ENCODE measurements around the gene SLC25A13. TPM values are rescaled to one million over a fixed set of nuclear protein-coding genes. Genes with fewer than 3 reads are reported as not detected.
"Not testable (repeated sequence)": the region's sequence is repeated elsewhere in the genome, so short reads cannot be mapped to it uniquely, and the experiment has no call there.

SLC25A13 gene
- polyA plus RNA-seq, 1 of the 3 experiments (the other 2 are of a cell fraction): 16.0 TPM

DNA sequence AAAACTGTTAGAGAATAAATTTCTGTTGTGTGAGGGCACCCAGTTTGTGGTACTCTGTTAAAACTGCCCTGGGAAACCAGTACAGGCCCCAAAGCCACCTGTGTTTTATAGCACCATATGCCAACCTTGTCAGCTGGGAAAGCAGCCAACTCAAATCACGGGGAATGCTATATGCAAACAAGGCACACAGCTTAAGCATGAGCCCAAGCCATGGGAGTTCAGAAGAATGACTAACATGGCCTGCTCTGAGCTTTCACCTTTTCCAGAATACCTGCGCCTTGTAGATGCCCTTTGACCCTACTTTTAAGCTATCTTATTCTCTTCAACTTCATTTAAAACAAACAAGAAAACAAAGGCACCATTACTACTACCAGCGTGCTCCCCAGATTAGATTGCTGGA is 5.5 kb upstream of the SLC25A13 start:
- ChIA-PET POLR2A (no interaction called here), CTCF (interaction anchor here (0.7 to 1.3 kb wide), 4 partner anchors 14 to 683 kb away, joined by 3 read pairs; no protein-coding TSS in a partner anchor)
- WGBS (ENCODE audit: low lambda C conversion rate): 46% methylated on average over 3 of the region's 3 CpGs

DNA sequence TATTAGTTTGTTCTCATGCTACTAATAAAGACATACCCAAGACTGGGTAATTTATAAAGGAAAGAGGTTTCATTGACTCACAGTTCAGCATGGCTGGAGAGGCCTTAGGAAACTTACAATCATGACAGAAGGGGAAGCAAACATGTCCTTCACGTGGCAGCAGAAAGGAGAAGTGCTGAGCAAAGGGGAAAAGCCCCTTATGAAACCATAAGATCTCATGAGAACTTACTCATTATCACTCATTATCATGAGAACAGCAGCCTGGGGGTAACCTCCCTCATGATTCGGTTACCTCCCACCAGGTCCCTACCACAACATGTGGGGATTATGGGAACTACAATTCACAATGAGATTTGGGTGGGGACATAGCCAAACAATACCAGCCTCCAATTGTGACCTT is 4.9 kb upstream of the SLC25A13 start:
- POLR2A ChIA-PET; H3K79me2 ChIP-seq (ENCODE audit: insufficient read depth); H3K27ac ChIP-seq (ENCODE audit: low read depth in 2 of 2, low read length in 1 of 2); H3K4me1 ChIP-seq (ENCODE audit: control insufficient read depth in 1 of 2, insufficient read depth in 2 of 2, low read depth in 1 of 2, low read length in 1 of 2); H3K4me3 ChIP-seq (ENCODE audit: low read depth in 2 of 2, low read length in 1 of 2); H3K4me2 ChIP-seq; H2AFZ ChIP-seq (ENCODE audit: low read depth); H3F3A ChIP-seq (replicated peaks; ENCODE audit: insufficient read depth); H3K27me3 ChIP-seq (ENCODE audit: insufficient read depth); DNase-seq; H3K36me3 ChIP-seq (replicated peaks in 1 of 2; ENCODE audit: control insufficient read depth in 1 of 2, insufficient read depth in 2 of 2, low read length in 1 of 2); H3K9ac ChIP-seq; H3K9me3 ChIP-seq; H3K9me2 ChIP-seq; H4K20me1 ChIP-seq (ENCODE audit: insufficient read depth): not testable (repeated sequence)
- CTCF ChIA-PET: interaction anchor here (0.6 to 1.1 kb wide), 2 partner anchors 14 to 333 kb away, joined by 3 read pairs; no protein-coding TSS in a partner anchor
- WGBS (ENCODE audit: low lambda C conversion rate): 54% methylated on average over 2 of the region's 2 CpGs

More for the DNA sequence above, 5.5 kb upstream of the SLC25A13 start:
- Histone ChIP-seq H3K4me2 (no peak overlapping the region), H3K9me3 (no peaks in the 10 kb centered on the region), H4K20me1 (ENCODE audit: insufficient read depth) (no peaks in the 10 kb centered on the region), H3K4me3 (ENCODE audit: low read depth in 2 of 2, low read length in 1 of 2) (no peak overlapping the region), H3F3A (replicated peaks; ENCODE audit: insufficient read depth) (no peaks in the 10 kb centered on the region), H2AFZ (ENCODE audit: low read depth) (no peak overlapping the region), H3K27ac (ENCODE audit: low read depth in 2 of 2, low read length in 1 of 2) (no peak overlapping the region), H3K27me3 (ENCODE audit: insufficient read depth) (no peaks in the 10 kb centered on the region), H3K9me2 (no peaks in the 10 kb centered on the region), H3K9ac (no peak overlapping the region), H3K4me1 (ENCODE audit: control insufficient read depth in 1 of 2, insufficient read depth in 2 of 2, low read depth in 1 of 2, low read length in 1 of 2) (peaks cover 0 to 3% of the 10 kb centered on the region in 2 experiments; a peak in 1 of 4 replicates), H3K36me3 (replicated peaks in 1 of 2; ENCODE audit: control insufficient read depth in 1 of 2, insufficient read depth in 2 of 2, low read length in 1 of 2) (no peaks in the 10 kb centered on the region), H3K79me2 (ENCODE audit: insufficient read depth) (no peaks in the 10 kb centered on the region)
- TF ChIP-seq FOXM1 (IDR thresholded peaks at IDR 0.05; ENCODE audit: low read depth): no peak
- TF ChIP-seq, protein P1, sequence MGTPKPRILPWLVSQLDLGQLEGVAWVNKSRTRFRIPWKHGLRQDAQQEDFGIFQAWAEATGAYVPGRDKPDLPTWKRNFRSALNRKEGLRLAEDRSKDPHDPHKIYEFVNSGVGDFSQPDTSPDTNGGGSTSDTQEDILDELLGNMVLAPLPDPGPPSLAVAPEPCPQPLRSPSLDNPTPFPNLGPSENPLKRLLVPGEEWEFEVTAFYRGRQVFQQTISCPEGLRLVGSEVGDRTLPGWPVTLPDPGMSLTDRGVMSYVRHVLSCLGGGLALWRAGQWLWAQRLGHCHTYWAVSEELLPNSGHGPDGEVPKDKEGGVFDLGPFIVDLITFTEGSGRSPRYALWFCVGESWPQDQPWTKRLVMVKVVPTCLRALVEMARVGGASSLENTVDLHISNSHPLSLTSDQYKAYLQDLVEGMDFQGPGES (IDR thresholded peaks at IDR 0.05; ENCODE audit: low read depth, low read length): no peak
- no peak for TF ChIP-seq RAD21 (IDR thresholded peaks at IDR 0.05; ENCODE audit: low read length)
- TF ChIP-seq RFX5 (IDR thresholded peaks at IDR 0.05; ENCODE audit: low read length): no peak
- DNase-seq: no peak

DNA sequence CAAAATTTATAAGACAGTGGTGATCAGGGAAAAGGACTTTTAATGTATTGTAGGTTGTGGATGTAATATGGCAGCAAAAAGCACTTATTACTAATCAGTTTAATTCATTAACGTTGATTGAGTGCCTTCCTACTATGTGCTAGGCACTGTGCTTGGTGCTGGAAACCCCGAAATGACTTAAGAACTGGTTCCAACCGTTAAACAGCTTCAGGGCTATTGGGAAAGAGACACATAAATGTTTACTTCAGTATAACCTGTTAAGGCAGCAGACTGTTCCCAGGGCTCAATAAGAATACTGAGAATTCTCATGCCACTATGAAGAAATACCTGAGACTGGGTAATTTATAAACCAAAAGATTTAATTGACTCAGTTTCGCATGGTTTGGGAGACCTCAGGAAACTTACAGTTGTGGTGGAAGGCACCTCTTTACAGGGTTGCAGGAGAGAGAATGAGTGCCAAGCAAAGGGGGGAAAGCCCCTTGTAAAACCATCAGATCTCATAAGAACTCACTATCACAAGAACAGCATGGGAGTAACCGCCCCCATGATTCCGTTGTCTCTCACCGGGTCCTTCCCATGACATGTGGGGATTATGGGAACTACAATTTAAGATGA is 1.1 kb upstream of the SLC25A13 start:
- DNase-seq: no peak
- H2AFZ ChIP-seq (ENCODE audit: low read depth): no peak overlapping the region
- H3K27me3 ChIP-seq (ENCODE audit: insufficient read depth): no peaks in the 10 kb centered on the region
- ChIA-PET POLR2A (interaction anchor here (0.5 kb wide), 1 partner anchor 879 kb away, joined by 3 read pairs; no protein-coding TSS in a partner anchor), CTCF (interaction anchor here (1.0 to 1.3 kb wide), 2 partner anchors 11 to 52 kb away, joined by 3 read pairs; no protein-coding TSS in a partner anchor)
- H3K9me3 ChIP-seq: no peaks in the 10 kb centered on the region
- 0 out of 2 replicates have a peak, but pooled peaks cover 5% of the 10 kb centered on the region for H4K20me1 ChIP-seq (ENCODE audit: insufficient read depth)
- H3K9ac ChIP-seq: no peak overlapping the region
- H3K79me2 ChIP-seq (ENCODE audit: insufficient read depth): peaks cover 32% of the 10 kb centered on the region
- H3K27ac ChIP-seq (ENCODE audit: low read depth in 2 of 2, low read length in 1 of 2): no peak overlapping the region
- H3K4me1 ChIP-seq (ENCODE audit: control insufficient read depth in 1 of 2, insufficient read depth in 2 of 2, low read depth in 1 of 2, low read length in 1 of 2): peaks cover 0 to 10% of the 10 kb centered on the region in 2 experiments; a peak in 2 of 4 replicates
- H3K4me3 ChIP-seq (ENCODE audit: low read depth in 2 of 2, low read length in 1 of 2): no peak overlapping the region
- H3K36me3 ChIP-seq (replicated peaks in 1 of 2; ENCODE audit: control insufficient read depth in 1 of 2, insufficient read depth in 2 of 2, low read length in 1 of 2): no peaks in the 10 kb centered on the region
- no peak overlapping the region for H3K4me2 ChIP-seq
- TF ChIP-seq GABPA (IDR thresholded peaks at IDR 0.05; ENCODE audit: low read depth) (no peak), JUND (IDR thresholded peaks at IDR 0.05) (no peak), TEAD4 (IDR thresholded peaks at IDR 0.05; ENCODE audit: borderline replicate concordance, insufficient read depth) (no peak)
- H3K9me2 ChIP-seq: no peaks in the 10 kb centered on the region
- WGBS (ENCODE audit: low lambda C conversion rate): 87% methylated on average over 7 of the region's 7 CpGs
- no peaks in the 10 kb centered on the region for H3F3A ChIP-seq (replicated peaks; ENCODE audit: insufficient read depth)
